HCT116 (cell line): ENCODE data around the gene TTC38. TPM values are rescaled to one million over a fixed set of nuclear protein-coding genes. Genes with fewer than 3 reads are reported as not detected.

ENCODE experiments used
- ATAC-seq: fragments of 200-7000 bp; cut with Tn5 transposase; 2 replicates; pipeline ENCODE4 v1.9.1; 2020; ENCODE audit warnings: mild to moderate bottlenecking, moderate library complexity
- BruUV-seq: library from RNA; stranded (reverse); fragments of 400-500 nt; replicated peaks from 2 replicates; lab custom pipeline; 2021; lab: Mats Ljungman, UMichigan
- CTCF ChIA-PET: fragments of 300-600 bp; sonication (Branson Sonifier 250); formaldehyde crosslinking; loops from one replicate; lab custom pipeline; 2021; ENCODE audit warnings: antibody characterized with exemption; lab: Charles Lee
- POLR2A ChIA-PET: fragments of 300-600, 350-600 bp; sonication (Branson Sonifier 250); formaldehyde crosslinking; loops from one replicate; lab custom pipeline; 2021; ENCODE audit warnings: antibody characterized with exemption; lab: Charles Lee
- RAD21 ChIA-PET, 2 experiments: fragments of 300-600 bp; sonication (Branson Sonifier 250); formaldehyde crosslinking; loops; one replicate each; lab custom pipeline; 2023; ENCODE audit warnings: low total read pairs in 2 of 2; ENCODE audit not compliant: uncharacterized antibody in 2 of 2, unreplicated experiment in 2 of 2, low non-redundant PET in 1 of 2; lab: Charles Lee
- DNase-seq: peaks from one replicate; pipeline ENCODE4 v3.0.0-alpha.2; 2010; ENCODE audit warnings: low read depth, low spot score
- H2AFZ ChIP-seq: fragments of 200-600 bp; shearing (Covaris generic), sonication (generic); 2 replicates; pipeline ENCODE4 v1.6.1; 2017; ENCODE audit warnings: low read depth, mixed run types, mixed read lengths, antibody characterized with exemption, low read length; ENCODE audit not compliant: poor library complexity, severe bottlenecking
- H3K27ac ChIP-seq: 2 replicates; pipeline ENCODE4 v1.5.1; 2012; ENCODE audit warnings: low read depth, low read length
- H3K27me3 ChIP-seq: fragments of 200-600 bp; sonication (generic); 2 replicates; pipeline ENCODE4 v1.6.1; 2016; ENCODE audit warnings: mixed run types, low read length, mixed read lengths; ENCODE audit not compliant: insufficient read depth
- H3K36me3 ChIP-seq, 2 experiments: fragments of 200-500 bp in 1 of 2; fragments of 200-600 bp in 1 of 2; sonication (Bioruptor generic) in 1 of 2; sonication (generic) in 1 of 2; 2 replicates each; pipeline versions ENCODE4 v1.5.1 to v1.6.1; 2014 to 2016; ENCODE audit warnings: low read length in 2 of 2, inconsistent platforms in 1 of 2, mixed read lengths in 1 of 2, mixed run types in 1 of 2; ENCODE audit not compliant: insufficient read depth in 2 of 2, control insufficient read depth in 1 of 2
- H3K4me1 ChIP-seq, 2 experiments: fragments of 200-600 bp in 1 of 2; sonication (generic) in 1 of 2; 2 replicates each; pipeline versions ENCODE4 v1.5.1 to v1.6.1; 2012 to 2017; ENCODE audit warnings: low read length in 2 of 2, inconsistent platforms in 1 of 2, mild to moderate bottlenecking in 1 of 2, mixed read lengths in 1 of 2, mixed run types in 1 of 2, moderate library complexity in 1 of 2; ENCODE audit not compliant: insufficient read depth in 2 of 2, control insufficient read depth in 1 of 2
- H3K4me2 ChIP-seq: fragments of 200-600 bp; sonication (generic); 2 replicates; pipeline ENCODE4 v1.6.1; 2017; ENCODE audit warnings: mixed run types, low read length, mixed read lengths
- H3K4me3 ChIP-seq, 2 experiments: fragments of 200-600 bp in 1 of 2; sonication (generic) in 1 of 2; replicated peaks in 1 of 2; 2 replicates each; pipeline ENCODE4 v1.5.1; 2011 to 2016; ENCODE audit warnings: low read length in 2 of 2, control low read depth in 1 of 2, low read depth in 1 of 2, mild to moderate bottlenecking in 1 of 2, mixed read lengths in 1 of 2, mixed run types in 1 of 2
- H3K79me2 ChIP-seq: fragments of 200-600 bp; sonication (generic); 2 replicates; pipeline ENCODE4 v1.6.1; 2017; ENCODE audit warnings: mild to moderate bottlenecking, mixed run types, low read length, moderate library complexity, mixed read lengths; ENCODE audit not compliant: insufficient read depth
- H3K9ac ChIP-seq: fragments of 200-600 bp; sonication (generic); 2 replicates; pipeline ENCODE4 v1.6.1; 2016; ENCODE audit warnings: low read length, mixed read lengths
- H3K9me2 ChIP-seq: fragments of 200-600 bp; sonication (generic), shearing (Covaris generic); 2 replicates; pipeline ENCODE4 v1.6.1; 2017; ENCODE audit warnings: mixed run types, mild to moderate bottlenecking, moderate library complexity; ENCODE audit not compliant: insufficient read depth
- H3K9me3 ChIP-seq, 2 experiments: fragments of 200-500 bp in 1 of 2; fragments of 200-600 bp in 1 of 2; sonication (Bioruptor generic) in 1 of 2; sonication (generic) in 1 of 2; 2 replicates each; pipeline ENCODE4 v1.6.1; 2014 to 2017; ENCODE audit warnings: low read length in 2 of 2, mixed read lengths in 2 of 2, inconsistent platforms in 1 of 2, low read depth in 1 of 2, mild to moderate bottlenecking in 1 of 2, mixed run types in 1 of 2, moderate library complexity in 1 of 2; ENCODE audit not compliant: control insufficient read depth in 1 of 2, insufficient read depth in 1 of 2
- H4K20me1 ChIP-seq: fragments of 200-600 bp; sonication (generic), shearing (Covaris generic); 2 replicates; pipeline ENCODE4 v1.6.1; 2017; ENCODE audit warnings: mixed run types, mild to moderate bottlenecking, moderate library complexity; ENCODE audit not compliant: insufficient read depth
- CTCF ChIP-seq, 3 experiments: fragments of 200-600 bp in 1 of 3; sonication (generic) in 1 of 3; IDR thresholded peaks in 2 of 3; conservative IDR thresholded peaks in 1 of 3; 2 replicates each; pipeline ENCODE4 v1.5.1; 2012 to 2017; ENCODE audit warnings: low read depth in 2 of 3, low read length in 2 of 3, antibody characterized with exemption in 1 of 3, borderline replicate concordance in 1 of 3, control low read depth in 1 of 3, mild to moderate bottlenecking in 1 of 3, mixed read lengths in 1 of 3, mixed run types in 1 of 3, moderate library complexity in 1 of 3; ENCODE audit not compliant: insufficient read depth in 1 of 3
- EGR1 ChIP-seq: IDR thresholded peaks from 2 replicates; pipeline ENCODE4 v1.6.1; 2012; ENCODE audit warnings: low read depth
- ELF1 ChIP-seq: IDR thresholded peaks from 2 replicates; pipeline ENCODE4 v1.6.1; 2012; ENCODE audit warnings: low read depth, borderline replicate concordance
- EZH2 ChIP-seq: fragments of 200-600 bp; sonication (generic); IDR thresholded peaks from 2 replicates; pipeline ENCODE4 v1.6.1; 2017; ENCODE audit warnings: antibody characterized with exemption, mixed run types
- EZH2phosphoT487 ChIP-seq: fragments of 200-600 bp; IDR thresholded peaks from 2 replicates; pipeline ENCODE4 v1.6.1; 2018; ENCODE audit warnings: antibody characterized with exemption, borderline replicate concordance
- JUND ChIP-seq: IDR thresholded peaks from 2 replicates; pipeline ENCODE4 v1.6.1; 2012
- MAX ChIP-seq: IDR thresholded peaks from 2 replicates; pipeline ENCODE4 v1.6.1; 2012
- REST ChIP-seq: IDR thresholded peaks from 2 replicates; pipeline ENCODE4 v1.6.1; 2012; ENCODE audit warnings: low read depth
- YY1 ChIP-seq: IDR thresholded peaks from 2 replicates; pipeline ENCODE4 v1.6.1; 2011; ENCODE audit warnings: low read length, low read depth, moderate library complexity, mild to moderate bottlenecking; ENCODE audit not compliant: insufficient replicate concordance; ENCODE audit errors: extremely low read depth
- ZFX ChIP-seq: fragments of 450-650 bp; IDR thresholded peaks from 2 replicates; pipeline ENCODE4 v1.6.1; 2017
- ZNF274 ChIP-seq: fragments of 200-500 bp; sonication (Bioruptor generic); IDR thresholded peaks from 2 replicates; pipeline ENCODE4 v1.6.1; 2014; ENCODE audit warnings: mild to moderate bottlenecking, low read depth, low read length, inconsistent platforms
- intact Hi-C: fragments of 100-400 bp; cut with micrococcal nuclease; formaldehyde crosslinking; loops from 2 replicates; pipeline ENCODE4 v1.10.0; 2022
- total RNA-seq: library from RNA; stranded (reverse); gene quantifications from one replicate; pipeline ENCODE4 v1.2.1, GENCODE V29; 2021; ENCODE audit not compliant: unreplicated experiment
- TF ChIP-seq, protein P1 (sequence below): IDR thresholded peaks from 2 replicates; pipeline ENCODE4 v1.6.1; 2011; ENCODE audit warnings: mild to moderate bottlenecking, low read length, moderate library complexity; ENCODE audit not compliant: insufficient replicate concordance; ENCODE audit errors: extremely low read depth

The TTC38 gene
- total RNA-seq, 1 experiment from 2014 or later: 22.9 TPM

DNA sequence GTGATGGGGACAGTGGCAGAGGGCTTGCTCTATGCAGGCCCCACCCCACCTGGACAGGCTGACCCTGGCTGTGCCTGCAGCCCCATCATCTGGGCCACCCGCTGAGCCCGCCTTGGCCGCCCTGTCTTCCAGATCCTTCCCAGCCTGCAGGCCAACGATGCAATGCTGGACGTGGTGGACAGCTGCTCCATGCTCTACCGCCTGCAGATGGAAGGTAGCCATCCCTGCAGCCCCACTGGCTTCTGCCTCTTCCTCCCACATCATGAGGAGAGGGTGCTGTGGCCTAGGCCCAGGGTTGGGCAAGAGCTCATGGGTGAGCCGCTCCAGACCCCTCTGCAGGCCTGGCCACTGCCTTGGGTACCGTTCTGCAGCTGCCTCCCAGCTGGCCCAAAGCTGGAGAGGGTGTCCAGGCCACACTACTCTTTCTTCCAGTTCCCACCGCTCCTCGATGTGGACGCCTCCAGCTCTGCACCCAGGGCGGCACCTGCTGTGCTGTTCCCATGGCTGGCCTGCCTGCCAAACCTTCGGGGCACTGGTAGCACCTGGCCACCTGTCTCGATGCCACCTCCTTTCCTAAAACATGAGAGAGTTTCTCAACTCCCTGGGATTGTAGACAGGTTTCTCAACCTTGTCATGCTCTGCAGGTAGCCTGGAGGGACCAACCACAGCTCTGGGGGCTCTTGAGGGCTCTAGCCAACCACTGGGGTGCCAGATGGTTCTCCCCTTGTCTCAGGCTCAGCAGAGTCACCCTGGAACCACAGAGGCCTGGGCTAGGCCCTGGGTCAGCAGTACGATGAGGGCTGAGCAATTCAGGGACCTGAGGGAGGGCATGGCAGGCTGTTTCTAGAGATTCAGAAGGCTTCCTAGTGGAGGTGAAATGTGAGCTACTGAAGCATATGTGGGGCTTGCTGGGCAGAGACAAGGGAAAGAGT, 19.4 kb downstream of the TTC38 start:
- H4K20me1 ChIP-seq: no peaks in the 10 kb centered on the region
- intact Hi-C loops: no loop called here
- no peaks in the 10 kb centered on the region for H3K79me2 ChIP-seq
- POLR2A ChIA-PET: no interaction called here
- BruUV-seq: no TSS peak
- H3K9ac ChIP-seq: no peak overlapping the region
- no peak for TF ChIP-seq JUND
- no peak for TF ChIP-seq EZH2
- no peak for TF ChIP-seq REST
- no peak for TF ChIP-seq EGR1
- TF ChIP-seq EZH2phosphoT487: no peak
- no peak for TF ChIP-seq YY1
- TF ChIP-seq, protein P1, sequence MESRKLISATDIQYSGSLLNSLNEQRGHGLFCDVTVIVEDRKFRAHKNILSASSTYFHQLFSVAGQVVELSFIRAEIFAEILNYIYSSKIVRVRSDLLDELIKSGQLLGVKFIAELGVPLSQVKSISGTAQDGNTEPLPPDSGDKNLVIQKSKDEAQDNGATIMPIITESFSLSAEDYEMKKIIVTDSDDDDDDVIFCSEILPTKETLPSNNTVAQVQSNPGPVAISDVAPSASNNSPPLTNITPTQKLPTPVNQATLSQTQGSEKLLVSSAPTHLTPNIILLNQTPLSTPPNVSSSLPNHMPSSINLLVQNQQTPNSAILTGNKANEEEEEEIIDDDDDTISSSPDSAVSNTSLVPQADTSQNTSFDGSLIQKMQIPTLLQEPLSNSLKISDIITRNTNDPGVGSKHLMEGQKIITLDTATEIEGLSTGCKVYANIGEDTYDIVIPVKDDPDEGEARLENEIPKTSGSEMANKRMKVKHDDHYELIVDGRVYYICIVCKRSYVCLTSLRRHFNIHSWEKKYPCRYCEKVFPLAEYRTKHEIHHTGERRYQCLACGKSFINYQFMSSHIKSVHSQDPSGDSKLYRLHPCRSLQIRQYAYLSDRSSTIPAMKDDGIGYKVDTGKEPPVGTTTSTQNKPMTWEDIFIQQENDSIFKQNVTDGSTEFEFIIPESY: no peak
- no peak for TF ChIP-seq ELF1
- TF ChIP-seq CTCF (IDR thresholded peaks at IDR 0.05 in 2 of 3, conservative IDR thresholded peaks at IDR 0.05 in 1 of 3; ENCODE audit: borderline replicate concordance in 1 of 3, insufficient read depth in 1 of 3, low read depth in 2 of 3, low read length in 2 of 3): no peak
- no peak for TF ChIP-seq ZNF274
- TF ChIP-seq MAX: no peak
- TF ChIP-seq ZFX: no peak
- no peak overlapping the region for H3K4me3 ChIP-seq
- H3K27me3 ChIP-seq: no peaks in the 10 kb centered on the region
- DNase-seq: no peak
- H3K4me1 ChIP-seq: no peaks in the 10 kb centered on the region
- H3K36me3 ChIP-seq: peaks cover 17 to 25% of the 10 kb centered on the region in 2 experiments; a peak in 3 of 4 replicates
- RAD21 ChIA-PET: no interaction called here
- H3K4me2 ChIP-seq: no peak overlapping the region
- H3K9me2 ChIP-seq: no peaks in the 10 kb centered on the region
- no peak overlapping the region for H3K27ac ChIP-seq
- ATAC-seq: no peak
- no peaks in the 10 kb centered on the region for H3K9me3 ChIP-seq
- CTCF ChIA-PET: interaction anchor here (1.2 kb wide), 1 partner anchor 281 kb away, joined by 3 read pairs; no protein-coding TSS in a partner anchor
- no peak overlapping the region for H2AFZ ChIP-seq
